A549 (cell line): ENCODE results near the gene SLC38A10. TPM values are rescaled to one million over a fixed set of nuclear protein-coding genes. Genes with fewer than 3 reads are reported as not detected.

Source experiments
- ATAC-seq, 2 experiments: fragments of 200-7000 bp in 1 of 2; fragments of >200 bp in 1 of 2; cut with Nextera tagmentation in 1 of 2; cut with Tn5 transposase in 1 of 2; 3 replicates each; pipeline versions ENCODE4 v1.8.0 to v1.9.1; 2018 to 2020; ENCODE audit warnings: mild to moderate bottlenecking in 1 of 2, moderate library complexity in 1 of 2
- CTCF ChIA-PET: fragments of 300-600 bp; sonication (Branson Sonifier 250); formaldehyde crosslinking; extraction: SDS; loops from one replicate; lab custom pipeline; 2021; ENCODE audit warnings: antibody characterized with exemption, inconsistent platforms; lab: Yijun Ruan, JAX
- POLR2A ChIA-PET: fragments of 350-600 bp; formaldehyde crosslinking; extraction: SDS; loops from one replicate; lab custom pipeline; 2021; ENCODE audit warnings: antibody characterized with exemption, inconsistent platforms; lab: Yijun Ruan, JAX
- DNase-seq, 2 experiments: peaks; one replicate each; pipeline versions ENCODE4 v3.0.0 to v3.0.0-alpha.2; 2011 to 2016; ENCODE audit warnings: low read depth in 1 of 2, low spot score in 1 of 2
- FAIRE-seq: peaks from 2 replicates; lab custom pipeline; 2011; peaks lifted over from hg19 to GRCh38; lab: Jason Lieb, UNC
- H3K27ac ChIP-seq, 2 experiments: fragments of >200 bp; sonication (Bioruptor Twin); formaldehyde crosslinking; 3 replicates each; pipeline ENCODE4 v1.5.1; 2016 to 2017
- H3K4me1 ChIP-seq: fragments of >200 bp; sonication (Bioruptor Twin); formaldehyde crosslinking; 3 replicates; pipeline ENCODE4 v1.6.1; 2016
- H3K4me2 ChIP-seq: fragments of >200 bp; sonication (Bioruptor Twin); formaldehyde crosslinking; 3 replicates; pipeline ENCODE4 v1.6.1; 2016
- H3K4me3 ChIP-seq: fragments of >200 bp; sonication (Bioruptor Twin); formaldehyde crosslinking; 3 replicates; pipeline ENCODE4 v1.5.1; 2016
- H3K9me3 ChIP-seq: fragments of >200 bp; sonication (Bioruptor Twin); formaldehyde crosslinking; 3 replicates; pipeline ENCODE4 v1.6.1; 2016
- EP300 ChIP-seq, 2 experiments: fragments of >200 bp; sonication (Bioruptor Twin); formaldehyde crosslinking; IDR thresholded peaks; 2 replicates in 1 of 2; 3 replicates in 1 of 2; pipeline ENCODE4 v1.6.1; 2016 to 2017
- FOSL2 ChIP-seq, 2 experiments: fragments of 450-650 bp in 1 of 2; fragments of >200 bp in 1 of 2; sonication (Bioruptor Twin) in 1 of 2; formaldehyde crosslinking; IDR thresholded peaks; 2 replicates each; pipeline versions ENCODE4 v1.5.0 to v1.6.1; 2016 to 2020; ENCODE audit warnings: mild to moderate bottlenecking in 1 of 2, moderate library complexity in 1 of 2
- GATA3 ChIP-seq: IDR thresholded peaks from 2 replicates; pipeline ENCODE4 v1.6.1; 2012; ENCODE audit warnings: borderline replicate concordance
- HES2 ChIP-seq: fragments of >200 bp; sonication (Bioruptor Twin); formaldehyde crosslinking; IDR thresholded peaks from 2 replicates; pipeline ENCODE4 v1.6.1; 2016
- HOXB13 ChIP-seq: fragments of 250-450 bp; sonication (Bioruptor Pico); IDR thresholded peaks from 2 replicates; pipeline ENCODE4 v1.5.0; 2020; ENCODE audit warnings: low read depth, mild to moderate bottlenecking, moderate library complexity
- KDM5A ChIP-seq: fragments of 200-600 bp; sonication (generic); IDR thresholded peaks from 2 replicates; pipeline ENCODE4 v1.6.1; 2016; ENCODE audit warnings: antibody characterized with exemption, mild to moderate bottlenecking
- MAFK ChIP-seq: fragments of 450-650 bp; IDR thresholded peaks from 2 replicates; pipeline ENCODE4 v1.6.1; 2014; ENCODE audit not compliant: partially characterized antibody
- NFE2L2 ChIP-seq: fragments of 150-350 bp; conservative IDR thresholded peaks from 2 replicates; pipeline ENCODE4 v1.6.1; 2014; ENCODE audit warnings: low read length
- PBX3 ChIP-seq: IDR thresholded peaks from 2 replicates; pipeline ENCODE4 v1.6.1; 2012
- PHF8 ChIP-seq: fragments of 200-600 bp; sonication (generic); IDR thresholded peaks from 2 replicates; pipeline ENCODE4 v1.6.1; 2016; ENCODE audit warnings: low read depth, mild to moderate bottlenecking, antibody characterized with exemption, moderate library complexity, borderline replicate concordance
- POLR2AphosphoS2 ChIP-seq: conservative IDR thresholded peaks from 2 replicates; pipeline ENCODE4 v1.6.1; 2012; ENCODE audit warnings: low read length, improper control_type of control experiment, inconsistent platforms
- REST ChIP-seq: fragments of 200-600 bp; sonication (generic); IDR thresholded peaks from 2 replicates; pipeline ENCODE4 v1.6.1; 2016; ENCODE audit warnings: antibody characterized with exemption, mild to moderate bottlenecking, moderate library complexity
- RNF2 ChIP-seq: fragments of 200-600 bp; sonication (generic); IDR thresholded peaks from 2 replicates; pipeline ENCODE4 v1.6.1; 2016; ENCODE audit warnings: low read depth, mild to moderate bottlenecking, antibody characterized with exemption, moderate library complexity, borderline replicate concordance
- ZFP36 ChIP-seq: fragments of 450-650 bp; IDR thresholded peaks from 2 replicates; pipeline ENCODE4 v1.6.1; 2014; ENCODE audit warnings: borderline replicate concordance; ENCODE audit not compliant: partially characterized antibody
- WGBS: methylation state at CpG from one replicate; pipeline ENCODE4 v1.1.6; 2017; ENCODE audit errors: missing lambda C conversion rate; 5-methylcytosine and 5-hydroxymethylcytosine counted together
- polyA plus RNA-seq, 4 experiments: library from polyadenylated mRNA; depleted of rRNA in 3 of 4; stranded (reverse); fragments of >200 nt; fragmentation: RNase III in 1 of 4; extraction: RNeasy Plus Mini Kit Qiagen cat#74134 plus additional on column Dnase treatment in 1 of 4; gene quantifications; 2 replicates in 3 of 4; 3 replicates in 1 of 4; pipeline ENCODE4 v1.2.3, GENCODE V29; 2011 to 2017
- TF ChIP-seq, protein P1 (sequence below): fragments of 150-350 bp; IDR thresholded peaks from 2 replicates; pipeline ENCODE4 v1.6.1; 2014; ENCODE audit warnings: low read depth, mild to moderate bottlenecking, low read length

The SLC38A10 gene
- polyA plus RNA-seq, 2 of the 4 experiments (the other 2 are of a cell fraction) = 35.8 to 67.4 TPM

DNA sequence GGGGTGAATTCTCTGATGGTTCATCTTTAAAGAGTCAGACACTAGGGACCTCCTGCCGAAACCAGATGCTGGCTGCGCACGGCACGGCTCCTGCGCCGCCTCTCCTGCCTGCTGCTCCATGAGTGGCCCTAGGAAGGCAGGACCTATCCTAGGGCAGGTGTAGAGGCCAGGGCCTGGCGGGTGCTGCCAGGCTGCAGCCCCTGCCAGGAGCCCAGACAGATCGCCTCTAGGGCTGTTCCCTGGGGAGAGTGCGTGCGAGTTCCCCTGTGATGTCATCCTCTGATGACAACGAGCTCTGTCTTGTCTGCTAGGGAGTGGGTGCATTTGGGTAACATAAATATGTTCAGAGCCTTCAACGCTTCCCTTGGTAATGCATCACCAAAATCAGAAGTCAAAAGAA, 23.9 kb downstream of the SLC38A10 start:
- 94% methylated on average over 12 of the region's 12 CpGs for WGBS
- H3K27ac ChIP-seq = no peak overlapping the region
- no peaks in the 10 kb centered on the region for H3K9me3 ChIP-seq
- DNase-seq = no peak
- ATAC-seq = peak; percentile 15 to 36; a peak in 2 of 6 replicates
- FAIRE-seq = no peak
- H3K4me2 ChIP-seq = no peak overlapping the region
- POLR2A ChIA-PET = no interaction called here
- no peak for TF ChIP-seq EP300 (IDR thresholded peaks at IDR 0.05)
- TF ChIP-seq ZFP36 = no peak
- TF ChIP-seq GATA3 = no peak
- no peak for TF ChIP-seq MAFK
- TF ChIP-seq PHF8 = no peak
- TF ChIP-seq, protein P1, sequence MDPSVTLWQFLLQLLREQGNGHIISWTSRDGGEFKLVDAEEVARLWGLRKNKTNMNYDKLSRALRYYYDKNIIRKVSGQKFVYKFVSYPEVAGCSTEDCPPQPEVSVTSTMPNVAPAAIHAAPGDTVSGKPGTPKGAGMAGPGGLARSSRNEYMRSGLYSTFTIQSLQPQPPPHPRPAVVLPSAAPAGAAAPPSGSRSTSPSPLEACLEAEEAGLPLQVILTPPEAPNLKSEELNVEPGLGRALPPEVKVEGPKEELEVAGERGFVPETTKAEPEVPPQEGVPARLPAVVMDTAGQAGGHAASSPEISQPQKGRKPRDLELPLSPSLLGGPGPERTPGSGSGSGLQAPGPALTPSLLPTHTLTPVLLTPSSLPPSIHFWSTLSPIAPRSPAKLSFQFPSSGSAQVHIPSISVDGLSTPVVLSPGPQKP = no peak
- no peak for TF ChIP-seq HOXB13 (CRISPR knock-in tag)
- TF ChIP-seq FOSL2 (IDR thresholded peaks at IDR 0.05) = no peak
- no peak for TF ChIP-seq FOSL2 (CRISPR knock-in tag; IDR thresholded peaks at IDR 0.05)
- TF ChIP-seq KDM5A = no peak
- TF ChIP-seq, all 56 proteins: peak for 0
- CTCF ChIA-PET = interaction anchor here (0.7 to 3.1 kb wide), 6 partner anchors 13 to 330 kb away, joined by 3 to 13 read pairs (median 4); no protein-coding TSS in a partner anchor
- no peak overlapping the region for H3K4me3 ChIP-seq
- H3K4me1 ChIP-seq = no peaks in the 10 kb centered on the region

- POLR2A ChIA-PET = no interaction called here
- TF ChIP-seq REST = no peak
- TF ChIP-seq RNF2 = no peak
- TF ChIP-seq HES2 = no peak
- no peak for TF ChIP-seq NFE2L2
- no peak for TF ChIP-seq HOXB13 (CRISPR knock-in tag)
- no peak for TF ChIP-seq POLR2AphosphoS2
- no peak for TF ChIP-seq PBX3
- Histone ChIP-seq H3K9me3 (no peaks in the 10 kb centered on the region), H3K27ac (no peak overlapping the region), H3K4me3 (no peak overlapping the region), H3K4me1 (no peaks in the 10 kb centered on the region), H3K4me2 (no peak overlapping the region)
- DNase-seq (no peak), ATAC-seq (no peak), FAIRE-seq (no peak)
- CTCF ChIA-PET = interaction anchor here (0.8 to 3.1 kb wide), 8 partner anchors 10 to 331 kb away, joined by 4 to 13 read pairs (median 6); no protein-coding TSS in a partner anchor
- 92% methylated on average over 18 of the region's 18 CpGs for WGBS
Measured at GRCh38 chr17:81270279-81270678, 24.8 kb downstream of the SLC38A10 start.
